GM12873 (cell line): ENCODE data around the gene EFHD2.

Experiments used
- CTCF ChIP-seq: IDR thresholded peaks from 2 replicates; pipeline ENCODE4 v1.5.1; 2012; ENCODE audit warnings: low read depth, mild to moderate bottlenecking, moderate library complexity, low read length, control low read depth; ENCODE audit not compliant: insufficient read depth; ENCODE audit errors: missing control alignments

Gene EFHD2

DNA sequence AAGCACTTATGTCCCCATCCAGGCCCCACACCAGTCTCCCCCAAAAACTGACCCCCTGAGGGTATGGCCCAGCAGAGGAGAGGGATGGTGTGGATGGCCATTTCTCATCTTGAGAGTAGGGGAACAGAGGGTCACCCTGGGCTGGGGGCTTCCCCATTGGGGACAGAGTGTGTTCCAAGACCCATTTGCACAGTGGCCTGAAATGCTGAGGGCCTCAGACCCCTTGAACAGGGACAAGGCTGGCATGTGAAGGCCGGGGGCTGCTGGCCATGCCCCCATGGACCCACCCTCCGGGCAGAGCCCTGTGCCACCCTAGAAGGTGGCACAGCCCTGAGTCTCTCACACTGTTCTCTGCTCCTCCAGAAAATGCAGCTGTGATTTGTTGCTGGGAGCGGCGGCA lies 36.5 kb downstream of the EFHD2 start:
- TF ChIP-seq CTCF: no peak

DNA sequence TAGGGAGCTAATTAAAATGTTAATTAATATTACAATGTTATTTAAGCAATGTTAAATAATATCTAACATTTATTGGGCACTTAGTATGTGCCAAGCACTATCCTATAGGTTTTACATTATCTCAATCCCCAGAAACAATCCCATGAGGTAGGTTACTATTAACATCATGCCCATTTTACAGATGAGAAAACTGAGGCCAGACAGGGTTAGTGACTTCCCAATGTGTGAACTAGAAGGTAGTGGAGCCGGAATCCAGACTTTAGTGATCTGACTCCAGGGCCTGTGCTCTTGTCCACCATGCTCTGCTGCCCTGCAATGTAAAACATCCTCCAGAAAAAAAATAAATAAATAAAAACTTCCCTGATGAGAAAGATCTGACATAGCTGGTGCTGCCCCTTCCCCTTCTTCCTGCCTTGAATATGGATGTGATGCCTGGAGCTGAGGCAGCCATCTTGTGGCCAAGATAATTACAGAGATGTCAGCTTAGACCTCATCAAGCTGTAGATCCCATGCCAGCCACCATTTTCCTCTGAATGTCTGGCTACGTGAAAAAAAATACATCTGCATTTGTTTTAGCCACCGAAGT lies 39.3 kb downstream of the EFHD2 start:
- TF ChIP-seq CTCF: no peak

DNA sequence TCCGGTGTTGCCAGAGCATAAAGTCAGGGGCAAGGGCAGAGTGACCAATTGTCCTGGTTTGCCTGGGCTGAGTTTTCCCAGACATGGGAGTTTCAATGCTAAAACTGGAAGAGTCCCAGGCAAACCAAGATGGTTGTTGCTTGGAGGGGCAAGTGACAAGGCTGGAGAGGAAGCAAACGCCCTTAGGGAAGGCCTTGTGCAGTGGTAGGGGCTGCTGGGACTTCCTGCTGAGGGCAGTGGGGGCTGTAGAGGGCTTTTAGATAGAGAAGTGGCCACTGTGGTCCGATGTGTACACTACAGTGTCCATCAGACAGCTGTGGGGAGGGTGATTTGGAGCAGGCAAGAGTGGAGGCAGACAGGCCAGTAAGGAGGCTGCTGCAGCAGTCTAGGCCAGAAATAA lies 39.9 kb downstream of the EFHD2 start:
- TF ChIP-seq CTCF: no peak

DNA sequence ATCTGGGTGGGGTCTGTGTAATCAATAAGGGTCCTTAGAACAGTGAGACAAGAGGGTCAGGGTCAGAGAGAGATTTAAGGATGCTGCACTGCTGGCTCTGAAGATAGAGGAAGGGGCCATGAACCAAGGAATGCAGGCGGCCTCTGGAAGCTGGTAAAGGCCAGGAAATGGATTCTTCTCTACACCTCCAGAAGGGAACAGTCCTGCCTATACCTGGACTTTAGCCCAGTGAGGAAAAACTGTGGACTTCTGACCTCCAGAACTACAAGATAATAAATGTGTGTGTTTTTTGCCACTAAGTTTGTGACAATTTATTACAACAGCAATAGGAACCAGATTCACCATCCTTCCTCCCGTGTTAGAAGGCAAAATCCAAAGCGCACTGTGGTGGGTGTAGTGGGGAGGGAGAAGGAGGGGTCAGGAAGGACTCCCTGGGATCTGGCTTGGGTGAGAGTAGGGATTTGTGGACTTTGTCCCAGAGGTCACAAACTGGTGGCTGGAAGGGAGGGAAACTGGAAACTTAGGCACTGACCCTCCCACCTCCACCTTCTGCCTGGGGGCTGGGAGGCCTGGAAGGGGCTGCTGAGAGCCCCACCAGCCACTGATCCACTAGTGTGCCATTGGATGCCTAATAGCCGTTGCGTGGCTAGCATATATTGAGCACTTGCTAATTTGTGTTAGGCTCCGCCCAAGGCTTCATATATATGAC lies 41.5 kb downstream of the EFHD2 start:
- no peak for TF ChIP-seq CTCF

GRCh38 chr1:15452216-15452615 lies 42.5 kb downstream of the EFHD2 start:
- no peak for TF ChIP-seq CTCF

DNA sequence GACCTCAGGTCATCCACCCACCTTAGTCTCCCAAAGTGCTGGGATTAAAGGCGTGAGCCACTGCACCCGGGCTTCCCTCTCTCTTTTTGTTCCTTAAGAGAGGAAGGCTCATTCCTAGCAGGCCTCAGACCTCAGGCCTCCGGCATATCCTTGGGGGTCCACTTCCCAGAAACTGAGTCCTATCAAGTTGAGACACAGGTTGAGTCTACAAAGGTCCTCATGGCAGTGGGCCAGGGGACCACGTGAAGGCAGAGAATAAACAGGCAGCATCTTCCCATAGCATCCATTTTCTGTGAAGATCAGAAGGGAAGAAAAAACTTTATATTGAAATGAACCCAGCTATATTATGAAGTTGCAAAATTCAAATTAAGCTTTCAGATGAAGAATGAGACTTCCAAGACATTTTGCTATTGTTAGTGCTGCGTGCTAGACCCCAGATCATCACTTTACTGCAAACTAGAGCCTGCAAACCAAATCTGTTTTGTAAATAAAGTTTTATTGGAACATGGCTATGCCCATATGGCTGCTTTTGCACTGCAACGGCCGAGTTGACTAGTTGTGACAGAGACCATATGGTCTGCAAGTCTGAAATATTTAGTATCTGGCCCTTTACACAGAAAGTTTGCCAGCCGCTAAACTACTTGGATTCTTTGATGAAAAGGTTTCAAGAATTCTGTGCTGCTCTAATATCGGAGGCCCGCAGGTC lies 43.3 kb downstream of the EFHD2 start:
- no peak for TF ChIP-seq CTCF

DNA sequence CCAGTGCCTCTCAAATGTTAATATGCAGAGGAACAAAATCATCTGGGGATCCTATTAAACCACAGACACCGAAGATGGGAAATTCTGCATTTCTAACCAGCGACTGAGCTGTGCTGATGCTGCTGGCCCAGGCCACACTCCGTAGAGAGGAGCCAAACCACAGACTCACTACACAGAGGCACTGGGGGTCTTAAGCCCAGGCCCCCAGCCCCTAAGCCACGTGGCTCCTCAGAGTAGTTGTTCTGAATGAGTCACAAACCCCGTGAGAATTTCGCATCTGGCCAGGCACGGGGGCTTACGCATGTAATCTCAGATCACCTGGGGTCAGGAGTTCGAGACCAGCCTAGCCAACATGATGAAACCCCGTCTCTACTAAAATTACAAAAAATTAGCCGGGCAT lies 44.0 kb downstream of the EFHD2 start:
- TF ChIP-seq CTCF: no peak
